ENCODE measurements around the gene KCNJ3. TPM values are rescaled to one million over a fixed set of nuclear protein-coding genes. Genes with fewer than 3 reads are reported as not detected.

KCNJ3 gene
- total and polyA plus RNA-seq, 2 donors from 2014 or later = 3.6 to 9.9 TPM

- H3K9ac ChIP-seq (ENCODE audit: low read length in 3 of 3) = no peak overlapping the region
- no peak for TF ChIP-seq CTCF (IDR thresholded peaks at IDR 0.05; ENCODE audit: borderline replicate concordance, extremely low read depth, insufficient read depth)
- H3K27me3 ChIP-seq (ENCODE audit: control insufficient read depth, insufficient read depth, low read length) = no peaks in the 10 kb centered on the region
- H3K9me3 ChIP-seq (ENCODE audit: control insufficient read depth in 2 of 3, insufficient read depth in 1 of 3, low read length in 3 of 3) = no peaks in the 10 kb centered on the region
- no peak for FAIRE-seq
- H3K36me3 ChIP-seq (ENCODE audit: control insufficient read depth in 2 of 3, insufficient read depth in 3 of 3, low read length in 3 of 3) = no peaks in the 10 kb centered on the region
- DNase-seq = no peak
- no peak overlapping the region for H3K27ac ChIP-seq (ENCODE audit: low read depth in 2 of 2, low read length in 2 of 2)
- intact Hi-C loops (cut with DNase I) = no loop called here
- H3K4me1 ChIP-seq (ENCODE audit: control insufficient read depth in 2 of 3, insufficient read depth in 2 of 3, low read depth in 1 of 3, low read length in 3 of 3) = peaks cover 0 to 4% (median 0%) of the 10 kb centered on the region in 3 donors
- no peak overlapping the region for H3K4me3 ChIP-seq (ENCODE audit: low read length in 3 of 3)
Measured at GRCh38 chr2:154704991-154705390, 6.5 kb downstream of the KCNJ3 start.

DNA sequence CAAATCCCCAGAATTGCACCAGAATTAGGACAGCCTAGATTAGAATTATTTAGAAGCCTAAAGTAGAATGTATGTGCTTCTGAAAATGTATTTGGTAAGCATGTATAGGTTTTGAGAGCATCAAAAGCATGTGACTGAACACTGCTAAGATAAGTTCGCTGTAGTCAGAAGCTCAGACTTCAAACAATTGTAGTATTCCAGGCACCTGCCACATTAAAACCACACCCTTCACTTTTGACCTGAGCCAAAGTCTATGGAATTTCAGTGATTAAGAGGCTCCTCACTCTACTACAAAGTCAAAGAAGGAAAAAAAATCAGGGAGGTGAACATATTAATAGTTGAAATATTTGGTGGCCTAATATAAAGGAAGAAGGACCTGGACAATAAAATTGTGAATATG is 8.2 kb downstream of the KCNJ3 start:
- DNase-seq = no peak
- Histone ChIP-seq H3K27me3 (ENCODE audit: control insufficient read depth, insufficient read depth, low read length) (no peaks in the 10 kb centered on the region), H3K9ac (ENCODE audit: low read length in 3 of 3) (no peak overlapping the region), H3K9me3 (ENCODE audit: control insufficient read depth in 2 of 3, insufficient read depth in 1 of 3, low read length in 3 of 3) (no peaks in the 10 kb centered on the region), H3K36me3 (ENCODE audit: control insufficient read depth in 2 of 3, insufficient read depth in 3 of 3, low read length in 3 of 3) (no peaks in the 10 kb centered on the region), H3K27ac (ENCODE audit: low read depth in 2 of 2, low read length in 2 of 2) (no peak overlapping the region), H3K4me1 (ENCODE audit: control insufficient read depth in 2 of 3, insufficient read depth in 2 of 3, low read depth in 1 of 3, low read length in 3 of 3) (peaks cover 0 to 4% (median 0%) of the 10 kb centered on the region in 3 donors), H3K4me3 (ENCODE audit: low read length in 3 of 3) (no peak overlapping the region)
- intact Hi-C loops (cut with DNase I) = no loop called here
- no peak for TF ChIP-seq CTCF (IDR thresholded peaks at IDR 0.05; ENCODE audit: borderline replicate concordance, extremely low read depth, insufficient read depth)
- FAIRE-seq = no peak

DNA sequence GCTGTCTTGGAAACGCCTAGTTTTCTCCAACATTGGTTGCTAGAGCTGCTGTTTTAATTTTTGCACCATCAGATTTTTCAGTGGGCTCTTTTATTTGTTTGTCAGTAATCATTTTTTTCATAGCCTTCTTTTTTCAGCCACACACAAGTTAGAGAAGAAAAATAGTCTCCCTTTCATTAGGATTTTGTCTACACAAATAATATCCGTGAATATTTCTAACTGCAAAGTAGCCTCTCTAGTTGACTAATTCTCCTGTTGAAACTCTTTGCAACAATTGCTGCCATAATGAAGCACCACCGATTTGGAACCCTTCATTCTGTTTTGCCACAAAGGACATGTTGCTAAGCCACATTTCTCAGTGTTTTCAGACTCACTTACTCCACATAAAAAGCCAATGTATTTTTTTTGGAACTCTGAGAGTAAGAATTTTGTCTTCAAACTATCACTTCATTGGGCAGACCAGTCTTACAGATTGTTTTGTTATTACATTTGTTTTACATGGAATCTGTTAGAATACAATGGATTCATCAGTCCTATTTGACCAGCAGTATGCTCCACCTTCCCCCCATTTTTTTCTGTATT is 9.6 kb downstream of the KCNJ3 start:
- no peak for TF ChIP-seq CTCF (IDR thresholded peaks at IDR 0.05; ENCODE audit: borderline replicate concordance, extremely low read depth, insufficient read depth)

GRCh38 chr2:154709215-154709614 is 10.7 kb downstream of the KCNJ3 start:
- intact Hi-C loops (cut with DNase I) = no loop called here
- peak in 2 of 5 donors; percentile 31 to 43 for DNase-seq
- no peak for TF ChIP-seq CTCF (IDR thresholded peaks at IDR 0.05; ENCODE audit: borderline replicate concordance, extremely low read depth, insufficient read depth)
- no peak for FAIRE-seq
- Histone ChIP-seq H3K9ac (ENCODE audit: low read length in 3 of 3) (no peak overlapping the region), H3K27me3 (ENCODE audit: control insufficient read depth, insufficient read depth, low read length) (no peaks in the 10 kb centered on the region), H3K9me3 (ENCODE audit: control insufficient read depth in 2 of 3, insufficient read depth in 1 of 3, low read length in 3 of 3) (no peaks in the 10 kb centered on the region), H3K36me3 (ENCODE audit: control insufficient read depth in 2 of 3, insufficient read depth in 3 of 3, low read length in 3 of 3) (no peaks in the 10 kb centered on the region), H3K27ac (ENCODE audit: low read depth in 2 of 2, low read length in 2 of 2) (peak overlapping the region in 1 of 2 donors; percentile 38), H3K4me1 (ENCODE audit: control insufficient read depth in 2 of 3, insufficient read depth in 2 of 3, low read depth in 1 of 3, low read length in 3 of 3) (peaks cover 0 to 4% (median 0%) of the 10 kb centered on the region in 3 donors), H3K4me3 (ENCODE audit: low read length in 3 of 3) (peak overlapping the region in 2 of 3 donors; percentile 4 to 33)

More for the DNA sequence above, 9.6 kb downstream of the KCNJ3 start:
- no peak for FAIRE-seq
- H3K9ac ChIP-seq (ENCODE audit: low read length in 3 of 3) = no peak overlapping the region
- intact Hi-C loops (cut with DNase I) = no loop called here
- DNase-seq = no peak
- H3K27ac ChIP-seq (ENCODE audit: low read depth in 2 of 2, low read length in 2 of 2) = no peak overlapping the region
- H3K27me3 ChIP-seq (ENCODE audit: control insufficient read depth, insufficient read depth, low read length) = no peaks in the 10 kb centered on the region
- no peaks in the 10 kb centered on the region for H3K9me3 ChIP-seq (ENCODE audit: control insufficient read depth in 2 of 3, insufficient read depth in 1 of 3, low read length in 3 of 3)
- H3K4me3 ChIP-seq (ENCODE audit: low read length in 3 of 3) = no peak overlapping the region
- H3K36me3 ChIP-seq (ENCODE audit: control insufficient read depth in 2 of 3, insufficient read depth in 3 of 3, low read length in 3 of 3) = no peaks in the 10 kb centered on the region
- peaks cover 0 to 4% (median 0%) of the 10 kb centered on the region in 3 donors for H3K4me1 ChIP-seq (ENCODE audit: control insufficient read depth in 2 of 3, insufficient read depth in 2 of 3, low read depth in 1 of 3, low read length in 3 of 3)

Measured in kidney (tissue), 14 donors.